SK-N-SH treated with all-trans-retinoic acid at 6 μM for 48 hours (cell line): ENCODE measurements around the gene AKAP10.

Experiments
- ARNTL ChIP-seq: fragments of 450-650 bp; formaldehyde crosslinking; IDR thresholded peaks from 2 replicates; pipeline ENCODE4 v1.5.0; 2020; ENCODE audit warnings: low read depth, mild to moderate bottlenecking, moderate library complexity, borderline replicate concordance
- CREB5 ChIP-seq: fragments of 250-450 bp; sonication (Bioruptor Pico); IDR thresholded peaks from 2 replicates; pipeline ENCODE4 v1.5.1; 2020; ENCODE audit warnings: low read depth, mild to moderate bottlenecking, moderate library complexity
- CSDC2 ChIP-seq: fragments of 250-450 bp; sonication (Bioruptor Pico); IDR thresholded peaks from 2 replicates; pipeline ENCODE4 v1.5.0; 2020; ENCODE audit warnings: mild to moderate bottlenecking, moderate library complexity
- GLIS3 ChIP-seq: fragments of 250-450 bp; sonication (Bioruptor Pico); IDR thresholded peaks from 2 replicates; pipeline ENCODE4 v1.5.0; 2020; ENCODE audit warnings: mild to moderate bottlenecking, moderate library complexity
- OSR1 ChIP-seq: fragments of 250-450 bp; sonication (Bioruptor Pico); IDR thresholded peaks from 2 replicates; pipeline ENCODE4 v1.8.0; 2022; ENCODE audit warnings: moderate library complexity, mild to moderate bottlenecking, inconsistent platforms
- PATZ1 ChIP-seq: fragments of 250-450 bp; sonication (Bioruptor Pico); IDR thresholded peaks from 2 replicates; pipeline ENCODE4 v1.8.0; 2020; ENCODE audit warnings: mild to moderate bottlenecking, moderate library complexity, borderline replicate concordance
- RARB ChIP-seq: fragments of 250-450 bp; sonication (Bioruptor Pico); IDR thresholded peaks from 2 replicates; pipeline ENCODE4 v1.8.0; 2021; ENCODE audit warnings: mild to moderate bottlenecking, moderate library complexity
- TCF4 ChIP-seq: fragments of 250-450 bp; sonication (Bioruptor Pico); IDR thresholded peaks from 2 replicates; pipeline ENCODE4 v1.8.0; 2021; ENCODE audit warnings: mild to moderate bottlenecking, moderate library complexity, borderline replicate concordance
- TSHZ2 ChIP-seq: fragments of 250-450 bp; sonication (Bioruptor Pico); IDR thresholded peaks from 2 replicates; pipeline ENCODE4 v1.5.0; 2020; ENCODE audit warnings: mild to moderate bottlenecking, moderate library complexity
- ZC3H10 ChIP-seq: fragments of 250-450 bp; sonication (Bioruptor Pico); IDR thresholded peaks from 2 replicates; pipeline ENCODE4 v1.5.1; 2021; ENCODE audit warnings: mild to moderate bottlenecking, moderate library complexity
- ZNF70 ChIP-seq: fragments of 450-650 bp; formaldehyde crosslinking; IDR thresholded peaks from 2 replicates; pipeline ENCODE4 v1.5.0; 2020; ENCODE audit warnings: mild to moderate bottlenecking, moderate library complexity
- ZNF8 ChIP-seq: fragments of 450-650 bp; formaldehyde crosslinking; IDR thresholded peaks from 2 replicates; pipeline ENCODE4 v1.5.0; 2020; ENCODE audit warnings: mild to moderate bottlenecking, moderate library complexity

GRCh38 chr17:19896679-19897078 lies 80.9 kb downstream of the AKAP10 start:
- no peak for TF ChIP-seq OSR1 (CRISPR knock-in tag)
- TF ChIP-seq PATZ1 (CRISPR knock-in tag) = no peak
- TF ChIP-seq GLIS3 (CRISPR knock-in tag) = no peak
- no peak for TF ChIP-seq ZNF70 (CRISPR knock-in tag)
- TF ChIP-seq ARNTL (CRISPR knock-in tag) = no peak
- no peak for TF ChIP-seq ZC3H10 (CRISPR knock-in tag)
- no peak for TF ChIP-seq RARB (CRISPR knock-in tag)
- TF ChIP-seq TCF4 = no peak
- TF ChIP-seq CREB5 (CRISPR knock-in tag) = no peak
- TF ChIP-seq TSHZ2 (CRISPR knock-in tag) = no peak
- TF ChIP-seq ZNF8 (CRISPR knock-in tag) = no peak
- no peak for TF ChIP-seq CSDC2 (CRISPR knock-in tag)
